Epithelial cell of proximal tubule (primary cell): ENCODE measurements around the gene SYNJ2. TPM values are rescaled to one million over a fixed set of nuclear protein-coding genes. Genes with fewer than 3 reads are reported as not detected.

ENCODE experiments used
- DNase-seq: peaks from one replicate; pipeline ENCODE4 v3.0.0-alpha.2; 2011; ENCODE audit warnings: low read depth
- H3K4me3 ChIP-seq: 2 replicates; pipeline ENCODE4 v1.5.1; 2011; ENCODE audit warnings: low read depth, mild to moderate bottlenecking, low read length
- CTCF ChIP-seq: conservative IDR thresholded peaks from 2 replicates; pipeline ENCODE4 v1.5.1; 2012; ENCODE audit warnings: low read depth, mild to moderate bottlenecking, low read length
- total RNA-seq: library from RNA; depleted of rRNA; stranded (reverse); fragments of >200 nt; gene quantifications from 2 replicates; pipeline ENCODE4 v1.2.3, GENCODE V29; 2015

SYNJ2 gene
- total RNA-seq, 1 donor from 2014 or later = 19.1 TPM

GRCh38 chr6:158064725-158065251 lies 83.1 kb downstream of the SYNJ2 start:
- no peak for DNase-seq
- TF ChIP-seq CTCF = no peak
- no peak overlapping the region for H3K4me3 ChIP-seq

GRCh38 chr6:158066136-158066781 lies 84.6 kb downstream of the SYNJ2 start:
- DNase-seq = no peak
- no peak overlapping the region for H3K4me3 ChIP-seq
- no peak for TF ChIP-seq CTCF

GRCh38 chr6:158067436-158068015 lies 85.9 kb downstream of the SYNJ2 start:
- TF ChIP-seq CTCF = no peak
- DNase-seq = no peak
- H3K4me3 ChIP-seq = no peak overlapping the region

- no peak for TF ChIP-seq CTCF
- H3K4me3 ChIP-seq = no peak overlapping the region
- DNase-seq = no peak
These were observed 86.7 kb downstream of the SYNJ2 start for GRCh38 chr6:158068156-158068892.

GRCh38 chr6:158068893-158069799 lies 87.5 kb downstream of the SYNJ2 start:
- no peak for DNase-seq
- no peak for TF ChIP-seq CTCF
- H3K4me3 ChIP-seq = no peak overlapping the region

- TF ChIP-seq CTCF = no peak
- DNase-seq = no peak
- H3K4me3 ChIP-seq = no peak overlapping the region
These were observed 88.1 kb downstream of the SYNJ2 start for GRCh38 chr6:158069800-158070195.
